AML-193 (cell line): ENCODE results near the gene ACAA1.
"Not testable (repeated sequence)": the region's sequence is repeated elsewhere in the genome, so short reads cannot be mapped to it uniquely, and the experiment has no call there.

Experiments
- DNase-seq, 2 experiments: peaks; one replicate each; lab custom pipeline; 2025; lab: John Stamatoyannopoulos, UW

Gene ACAA1

GRCh38 chr3:38136777-38137614, at the start of gene ACAA1:
ACAA1 (minus strand) TSS chr3:38137127; CDS start chr3:38137035, 92 bp downstream.
- DNase-seq = peak; percentile 100

- DNase-seq = no peak
Measured at GRCh38 chr3:38177181-38177580, 40.3 kb upstream of the ACAA1 start.

- DNase-seq = no peak
Measured at GRCh38 chr3:38173834-38174418, 37.0 kb upstream of the ACAA1 start.

- DNase-seq = no peak
Measured at GRCh38 chr3:38171622-38172021, 34.7 kb upstream of the ACAA1 start.

GRCh38 chr3:38170722-38171121, 33.8 kb upstream of the ACAA1 start:
- DNase-seq = no peak

GRCh38 chr3:38169027-38169317, 32.0 kb upstream of the ACAA1 start:
- no peak for DNase-seq

GRCh38 chr3:38168151-38169026, 31.5 kb upstream of the ACAA1 start:
- no peak for DNase-seq

- no peak for DNase-seq
Measured at GRCh38 chr3:38167591-38167990, 30.7 kb upstream of the ACAA1 start.

- DNase-seq = peak in 1 of 2 experiments; percentile 52
Measured at GRCh38 chr3:38165722-38166387, 28.9 kb upstream of the ACAA1 start.

- peak; percentile 100 for DNase-seq
Measured at GRCh38 chr3:38164952-38165721, 28.2 kb upstream of the ACAA1 start, which contains the start of gene OXSR1. OXSR1 (plus strand) TSS chr3:38165537; CDS start chr3:38165877, 340 bp downstream.

GRCh38 chr3:38164643-38164951, 27.7 kb upstream of the ACAA1 start:
- DNase-seq = no peak

- DNase-seq = no peak
Measured at GRCh38 chr3:38163841-38164642, 27.1 kb upstream of the ACAA1 start.

GRCh38 chr3:38163117-38163840, 26.4 kb upstream of the ACAA1 start:
- peak; percentile 44 to 59 for DNase-seq

GRCh38 chr3:38160704-38161103, 23.8 kb upstream of the ACAA1 start:
- not testable (repeated sequence) for DNase-seq

GRCh38 chr3:38158472-38158871, 21.5 kb upstream of the ACAA1 start:
- DNase-seq = no peak

- no peak for DNase-seq
Measured at GRCh38 chr3:38157595-38157994, 20.7 kb upstream of the ACAA1 start.

- no peak for DNase-seq
Measured at GRCh38 chr3:38157117-38157516, 20.2 kb upstream of the ACAA1 start.

GRCh38 chr3:38155825-38156224, 18.9 kb upstream of the ACAA1 start:
- no peak for DNase-seq

- DNase-seq = no peak
Measured at GRCh38 chr3:38154625-38155255, 17.8 kb upstream of the ACAA1 start.
